Stimulated activated CD4-positive, alpha-beta T cell treated with anti-CD3 and anti-CD28 coated beads, Interleukin-12 subunit alpha, Interleukin-12 subunit beta, amount 100 ng/mL, for 48 hours (primary cell): ENCODE data around the gene RTF1.

Source experiments
- DNase-seq, 3 donors: peaks; one replicate each; pipeline ENCODE4 v3.0.0-alpha.2; 2020; ENCODE audit warnings: low read depth in 2 of 3, low spot score in 1 of 3

RTF1 gene

GRCh38 chr15:41502795-41503668 lies 86.1 kb downstream of the RTF1 start:
- no peak for DNase-seq

- no peak for DNase-seq
Measured at GRCh38 chr15:41503669-41504010, 86.7 kb downstream of the RTF1 start.

GRCh38 chr15:41504751-41505492 lies 88.0 kb downstream of the RTF1 start:
- DNase-seq = no peak

DNA sequence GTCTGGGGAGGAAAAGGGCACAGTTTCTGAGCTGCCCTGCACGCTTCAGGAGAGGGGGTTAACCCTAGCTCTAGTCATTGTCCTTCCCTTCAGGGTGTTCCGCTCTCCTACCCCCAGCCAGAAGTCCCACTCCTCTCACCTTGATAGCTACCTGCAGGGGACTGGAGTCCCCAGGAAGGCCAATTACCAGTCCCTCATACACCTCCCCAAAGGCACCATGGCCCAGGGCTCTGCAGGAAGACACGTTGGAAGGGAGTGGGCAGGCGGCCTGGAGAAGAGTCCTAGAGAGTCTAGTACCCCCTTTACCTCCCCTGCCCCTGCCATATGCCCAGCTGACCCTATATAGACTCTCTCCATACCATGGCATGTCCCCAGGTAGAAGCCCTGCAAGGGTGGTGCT lies 88.9 kb downstream of the RTF1 start:
- DNase-seq = no peak

DNA sequence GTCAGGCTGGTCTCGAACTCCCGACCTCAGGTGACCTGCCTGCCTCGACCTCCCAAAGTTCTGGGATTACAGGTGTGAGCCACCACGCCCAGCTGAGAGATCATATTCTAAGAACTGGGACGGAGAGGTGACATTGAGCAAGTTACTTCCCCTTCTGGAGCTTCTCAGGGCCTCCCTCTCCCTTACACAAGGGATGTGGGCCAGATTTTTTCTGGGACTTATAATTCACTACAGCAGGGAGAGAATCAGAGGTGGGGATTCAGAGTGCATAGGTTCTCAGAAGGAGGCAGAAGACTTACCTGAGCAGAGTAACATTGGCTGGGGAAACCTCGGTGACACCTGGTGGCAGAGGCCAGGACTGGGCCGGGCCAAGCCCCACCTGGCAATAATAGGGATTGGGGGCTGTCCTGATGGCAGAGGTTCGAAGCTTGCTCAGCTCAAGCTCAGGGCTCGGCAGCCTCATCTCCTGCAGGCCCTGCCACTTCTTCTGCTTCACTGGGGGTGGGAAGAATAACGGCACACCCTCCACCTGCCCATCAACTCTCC lies 90.0 kb downstream of the RTF1 start:
- DNase-seq = no peak

- no peak for DNase-seq
Measured at GRCh38 chr15:41507820-41508290, 91.0 kb downstream of the RTF1 start.

DNA sequence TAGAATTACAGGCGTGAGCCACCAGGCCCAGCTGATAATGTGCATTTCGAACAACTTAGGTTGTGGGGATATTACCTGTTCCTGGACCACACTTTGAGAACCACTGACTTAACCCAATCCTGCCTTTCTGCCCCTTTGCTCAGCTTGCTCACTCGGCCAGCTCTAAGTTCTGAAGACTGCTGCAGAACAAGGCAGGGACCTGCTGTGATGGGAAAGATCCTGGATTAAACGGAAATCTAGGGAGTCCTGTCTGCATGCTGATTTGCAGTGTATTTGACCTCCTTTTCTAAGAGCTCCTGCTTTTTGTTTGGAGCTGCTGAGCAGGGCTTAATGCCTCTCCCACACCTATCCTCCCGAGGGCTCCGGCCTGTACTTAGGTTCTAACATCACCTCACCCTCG lies 93.8 kb downstream of the RTF1 start:
- no peak for DNase-seq

GRCh38 chr15:41511331-41511898 lies 94.5 kb downstream of the RTF1 start:
- DNase-seq = no peak

DNA sequence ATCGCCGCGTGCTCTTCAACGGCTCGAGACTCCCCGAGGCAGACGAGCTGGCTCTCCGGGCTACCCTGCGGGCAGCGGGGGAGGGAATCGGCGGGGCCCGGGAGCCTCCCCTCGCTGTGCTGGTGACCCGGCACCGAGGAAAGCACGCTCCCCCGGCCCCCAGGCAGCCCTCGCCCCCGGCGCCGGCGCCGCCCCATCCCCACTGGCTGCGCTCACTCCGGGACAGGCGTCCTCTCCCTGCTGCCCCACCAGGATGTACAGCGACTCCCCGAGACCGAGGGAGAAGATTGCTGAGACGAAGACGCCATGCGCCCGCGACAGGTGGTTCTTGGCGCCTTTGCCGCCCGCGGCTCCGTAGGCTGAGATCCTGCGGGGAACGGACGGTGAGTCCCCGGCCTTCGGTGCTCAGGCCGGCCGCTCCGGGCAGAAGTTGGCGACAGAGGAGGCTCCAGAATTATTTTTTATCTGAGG lies 95.0 kb downstream of the RTF1 start:
- no peak for DNase-seq

DNA sequence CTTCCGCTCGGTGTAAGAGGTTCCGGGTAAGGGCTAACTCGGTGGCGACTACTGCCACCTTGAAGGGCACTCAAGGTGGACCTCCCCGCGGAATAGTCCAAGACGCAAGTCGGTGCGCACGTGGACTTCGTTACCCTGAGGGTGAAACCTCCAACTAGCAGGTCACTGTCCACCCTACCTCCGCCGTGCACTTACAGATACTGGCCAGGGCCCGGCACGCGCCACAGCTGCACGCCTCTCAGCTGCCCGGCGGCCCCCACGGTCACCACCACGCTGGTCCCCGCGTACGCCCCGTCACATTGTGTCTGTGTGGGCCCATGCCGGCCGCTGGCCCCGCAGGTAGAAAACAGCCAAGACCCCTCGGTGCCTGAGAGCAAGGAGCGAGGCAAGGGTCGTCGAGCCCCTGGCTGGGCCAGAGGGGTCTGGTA lies 95.6 kb downstream of the RTF1 start:
- no peak for DNase-seq

- no peak for DNase-seq
Measured at GRCh38 chr15:41512940-41513505, 96.1 kb downstream of the RTF1 start.

GRCh38 chr15:41513506-41514227 lies 96.8 kb downstream of the RTF1 start, which contains the start of gene LTK:
LTK (minus strand) TSS chr15:41513827; CDS start chr15:41513709, 118 bp downstream.
- DNase-seq = no peak

GRCh38 chr15:41517895-41518449 lies 101.1 kb downstream of the RTF1 start:
- DNase-seq = no peak

GRCh38 chr15:41520636-41521035 lies 103.7 kb downstream of the RTF1 start:
- DNase-seq = no peak

- no peak for DNase-seq
Measured at GRCh38 chr15:41521614-41522013, 104.7 kb downstream of the RTF1 start.

DNA sequence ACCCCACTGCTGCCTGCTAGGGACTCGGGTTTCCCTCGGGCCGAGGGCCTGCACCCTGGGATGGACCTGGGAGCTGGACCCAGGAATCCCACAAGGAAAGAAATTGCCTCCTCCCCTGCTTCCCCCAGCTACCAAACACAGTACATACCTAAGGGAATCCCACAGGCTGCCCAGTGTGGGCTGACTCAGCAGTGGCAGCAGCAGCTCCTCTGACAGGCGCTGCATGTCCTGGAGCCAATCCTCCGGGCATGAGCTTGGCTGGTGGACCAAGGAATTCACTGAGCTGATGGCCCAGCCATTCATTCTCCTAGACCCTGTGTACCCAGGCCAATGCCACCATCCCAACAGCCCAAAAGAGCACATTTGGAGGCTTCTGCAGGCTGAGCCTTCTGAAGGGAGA lies 106.2 kb downstream of the RTF1 start:
- DNase-seq = no peak

DNA sequence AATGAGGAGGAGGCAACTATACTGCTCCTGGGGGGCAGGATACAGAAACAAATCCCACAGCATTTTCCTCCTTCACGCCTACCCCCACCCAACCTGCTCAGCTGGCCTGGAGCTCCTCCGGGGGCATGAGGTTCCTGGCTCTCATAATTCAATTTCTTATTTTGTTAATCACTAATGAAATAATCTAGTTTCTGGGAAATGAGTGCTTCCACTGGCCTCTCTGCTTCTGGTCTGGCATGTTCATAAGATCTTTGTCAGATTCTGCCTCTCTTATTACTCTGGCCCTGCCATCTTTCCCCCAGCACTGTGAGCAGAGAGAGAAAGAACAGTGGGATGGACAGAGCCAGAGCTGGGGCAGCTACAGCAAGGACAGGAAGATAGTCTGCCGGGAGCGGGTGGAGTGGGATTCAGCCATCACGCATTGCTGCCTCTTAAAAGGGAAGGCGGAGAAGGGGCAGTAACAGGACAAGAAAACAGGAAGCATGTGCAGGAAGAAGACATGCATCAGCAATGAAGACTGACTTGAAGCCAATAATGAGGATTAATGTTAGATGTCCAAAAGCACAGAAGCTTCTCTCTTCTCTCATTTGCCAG lies 113.6 kb downstream of the RTF1 start:
- no peak for DNase-seq
